Activated CD4-positive, alpha-beta T cell treated with anti-CD3 and anti-CD28 coated beads, Interleukin-2, amount 50 U/mL, for 16 hours (primary cell): Measurements from ENCODE around the gene IFITM10.

Experiments
- DNase-seq: peaks from one replicate; pipeline ENCODE4 v3.0.0-alpha.2; 2020

IFITM10 gene

DNA sequence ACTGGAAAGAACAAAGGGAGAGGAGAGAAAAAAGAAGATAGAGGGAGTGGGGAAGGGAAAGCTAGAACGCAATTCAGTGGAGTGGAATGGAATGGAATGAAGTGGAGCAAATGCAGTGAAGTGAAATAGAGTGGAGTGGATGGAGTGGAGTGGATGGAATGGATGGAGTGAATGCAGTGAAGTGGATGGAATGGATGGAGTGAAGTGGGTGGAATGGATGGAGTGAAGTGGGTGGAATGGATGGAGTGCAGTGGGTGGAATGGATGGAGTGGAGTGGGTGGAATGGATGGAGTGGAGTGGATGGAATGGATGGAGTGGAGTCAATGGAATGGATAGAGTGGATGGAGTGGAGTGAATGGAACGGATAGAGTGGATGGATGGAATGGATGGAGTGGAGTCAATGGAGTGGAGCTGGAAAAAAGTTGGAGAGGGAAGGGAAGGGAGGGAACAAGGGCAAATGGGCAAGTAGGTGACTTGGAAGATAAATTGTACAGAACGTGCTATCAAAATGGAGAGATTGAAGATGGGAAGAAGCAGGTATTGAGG, 13.9 kb downstream of the IFITM10 start:
- no peak for DNase-seq

DNA sequence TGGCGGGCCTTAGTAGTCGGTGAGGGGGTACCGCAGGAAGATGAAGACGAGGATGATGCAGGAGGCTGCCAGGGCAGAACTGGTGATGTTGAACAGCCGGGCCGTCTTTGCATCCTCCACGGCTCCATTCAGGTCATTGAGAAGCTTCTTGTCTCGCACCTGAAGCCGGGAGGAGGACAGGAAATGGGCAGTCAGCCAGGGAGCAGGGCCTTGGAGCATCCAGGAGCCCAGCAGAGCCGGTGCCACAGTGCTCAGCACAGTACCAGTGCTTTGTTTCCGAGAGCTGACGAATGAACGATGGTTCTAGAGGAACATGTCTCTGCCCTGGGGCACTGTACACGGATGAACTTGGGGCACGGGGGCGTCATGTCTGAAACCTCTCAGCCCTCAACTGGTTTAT, 15.1 kb downstream of the IFITM10 start:
- no peak for DNase-seq

DNA sequence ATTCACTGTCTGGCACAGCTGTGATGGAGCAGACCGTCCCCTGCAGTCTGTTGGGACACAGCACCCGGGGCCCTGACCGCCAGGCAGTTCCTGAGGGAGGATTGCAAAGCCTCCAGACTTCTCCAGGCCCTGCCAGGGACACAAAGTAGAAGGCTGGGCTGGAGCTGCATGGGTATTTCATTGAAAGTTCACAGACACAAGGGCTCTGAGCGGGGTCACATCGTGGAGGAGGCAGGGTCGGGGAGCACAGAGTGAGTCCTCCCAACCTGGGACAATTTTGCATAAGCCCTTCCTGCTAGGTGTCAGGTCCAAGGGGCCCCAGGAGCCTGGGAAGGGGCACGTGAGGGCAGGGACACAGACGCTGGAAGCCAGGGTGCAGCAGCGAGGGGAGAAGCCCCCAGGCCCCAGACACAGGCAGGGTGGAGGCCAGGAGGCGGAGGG, 15.7 kb downstream of the IFITM10 start:
- no peak for DNase-seq

DNA sequence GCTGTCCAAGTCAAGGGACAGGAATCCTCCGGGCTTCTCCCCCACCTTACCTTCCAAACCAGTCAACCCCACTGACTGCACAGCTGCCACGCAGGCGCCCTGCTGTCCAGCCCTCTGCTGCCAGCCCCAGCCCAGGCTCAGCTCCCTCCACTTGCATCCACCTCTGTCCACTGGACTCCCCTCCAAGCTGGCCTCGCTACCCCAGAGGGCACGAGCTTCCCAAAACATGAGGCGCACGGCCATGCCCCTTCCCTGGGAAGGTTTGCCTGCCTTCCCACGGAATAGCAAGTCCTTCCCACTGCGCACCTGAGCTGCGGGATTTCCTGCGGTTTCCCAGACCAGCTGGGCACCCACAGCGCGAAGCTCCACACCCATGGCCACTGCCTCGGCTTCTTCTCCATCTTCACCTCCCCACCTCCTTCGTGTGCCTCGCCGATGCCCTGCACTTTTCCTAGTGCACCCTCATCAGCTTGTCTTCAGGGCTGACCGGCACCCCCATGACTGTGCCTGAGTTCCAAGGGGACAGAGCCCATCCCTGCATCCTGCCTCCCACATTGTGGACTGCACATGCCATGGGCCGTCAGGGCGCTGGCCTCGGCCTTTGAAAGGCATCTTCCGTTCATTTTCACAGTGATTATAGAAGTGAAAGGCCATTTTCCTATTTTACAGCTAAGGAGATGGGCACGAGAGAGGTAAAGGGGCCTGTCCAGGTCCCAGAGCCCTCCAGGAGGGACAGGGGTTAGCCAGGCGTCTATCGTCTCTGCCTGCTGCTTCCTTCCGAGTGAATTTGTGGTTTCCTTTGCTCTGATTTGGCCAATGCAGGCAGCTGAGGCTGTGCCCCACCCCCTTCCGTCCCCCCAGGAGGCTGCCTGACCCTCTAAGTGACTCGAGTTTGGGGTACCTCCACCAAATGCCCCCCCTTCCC, 16.4 kb downstream of the IFITM10 start:
- no peak for DNase-seq

DNA sequence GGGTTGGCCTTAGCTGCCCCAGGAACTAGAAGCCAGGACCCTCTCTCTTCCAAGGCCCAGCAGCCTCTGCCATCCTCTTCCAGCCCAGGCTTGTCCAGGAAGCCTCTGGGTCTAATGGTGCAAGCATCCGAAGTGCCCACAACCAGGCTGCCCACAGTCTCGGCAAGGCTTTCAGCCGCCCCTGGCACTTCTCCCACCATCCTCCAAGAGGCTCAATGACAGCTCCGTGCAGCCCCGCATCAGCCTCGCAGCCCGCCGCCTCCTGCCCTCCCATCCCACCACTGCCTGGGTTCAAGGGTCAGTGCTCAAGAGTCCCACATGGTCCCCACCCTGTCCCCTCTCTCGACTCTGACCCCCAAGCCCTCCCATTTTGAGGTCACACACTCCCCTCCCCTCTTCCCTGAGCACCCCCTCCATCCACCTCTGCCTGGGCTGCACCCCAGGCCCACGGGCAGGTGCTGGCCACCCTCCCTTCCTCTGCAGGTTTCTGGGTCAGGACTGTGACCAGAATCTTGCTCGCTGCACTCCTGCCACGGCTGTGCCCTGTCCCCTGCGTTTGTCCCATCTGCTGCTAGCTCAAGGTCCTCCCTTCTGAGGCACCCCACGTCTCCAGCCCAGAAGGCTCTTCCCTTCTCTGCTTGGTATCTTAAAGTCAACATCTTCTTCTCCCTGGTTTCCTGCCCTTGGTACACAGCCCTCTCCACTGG, 17.2 kb downstream of the IFITM10 start:
- no peak for DNase-seq

DNA sequence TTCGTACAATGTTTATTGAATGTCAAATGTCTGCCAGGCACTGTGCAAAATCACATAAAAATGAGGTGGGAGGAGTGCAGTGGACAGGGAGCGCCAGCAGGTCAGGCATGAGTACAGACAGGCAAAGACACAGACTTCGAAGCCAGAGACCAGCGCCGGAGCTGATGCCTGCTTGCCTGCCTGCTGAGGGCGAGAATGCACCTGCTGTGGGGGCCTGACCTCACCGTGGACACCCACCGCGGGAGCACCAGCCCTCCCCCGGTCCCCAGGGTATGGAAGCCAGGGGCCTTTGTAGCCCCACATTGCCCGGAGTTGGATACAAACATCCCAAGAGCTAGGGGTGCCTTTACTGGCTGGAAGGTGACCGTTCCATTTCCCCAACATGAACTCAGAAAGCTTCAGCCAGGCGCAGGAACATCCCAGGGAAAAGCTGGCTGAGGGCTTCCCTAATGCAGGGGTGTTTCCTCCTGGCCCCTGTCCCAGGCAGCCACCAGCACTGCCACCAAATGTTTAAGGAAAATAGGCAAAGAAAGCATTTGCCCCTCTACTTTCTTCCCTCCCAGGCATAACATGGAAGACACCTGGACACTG, 17.9 kb downstream of the IFITM10 start:
- DNase-seq = no peak

DNA sequence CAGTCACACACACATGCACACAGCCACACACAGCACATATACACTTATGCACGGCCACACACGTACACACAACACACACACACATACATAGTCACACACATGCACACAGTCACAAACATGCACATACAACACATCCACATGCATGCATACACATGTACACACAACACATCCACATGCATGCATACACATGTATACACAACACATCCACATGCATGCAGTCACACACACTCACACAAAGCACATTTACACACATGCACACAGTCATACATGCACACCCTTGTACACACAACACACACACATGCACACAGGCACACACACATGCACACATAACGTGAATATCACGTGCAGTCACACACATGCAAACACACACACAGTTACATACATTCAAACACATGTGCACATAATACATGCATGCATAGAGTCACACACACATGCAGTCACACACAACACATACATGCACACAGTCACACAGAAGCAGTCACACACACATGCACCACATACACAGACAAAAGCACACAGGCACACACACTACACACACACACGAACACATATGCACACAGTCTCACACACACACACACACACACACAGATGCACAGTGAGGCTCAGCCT, 18.8 kb downstream of the IFITM10 start:
- no peak for DNase-seq

DNA sequence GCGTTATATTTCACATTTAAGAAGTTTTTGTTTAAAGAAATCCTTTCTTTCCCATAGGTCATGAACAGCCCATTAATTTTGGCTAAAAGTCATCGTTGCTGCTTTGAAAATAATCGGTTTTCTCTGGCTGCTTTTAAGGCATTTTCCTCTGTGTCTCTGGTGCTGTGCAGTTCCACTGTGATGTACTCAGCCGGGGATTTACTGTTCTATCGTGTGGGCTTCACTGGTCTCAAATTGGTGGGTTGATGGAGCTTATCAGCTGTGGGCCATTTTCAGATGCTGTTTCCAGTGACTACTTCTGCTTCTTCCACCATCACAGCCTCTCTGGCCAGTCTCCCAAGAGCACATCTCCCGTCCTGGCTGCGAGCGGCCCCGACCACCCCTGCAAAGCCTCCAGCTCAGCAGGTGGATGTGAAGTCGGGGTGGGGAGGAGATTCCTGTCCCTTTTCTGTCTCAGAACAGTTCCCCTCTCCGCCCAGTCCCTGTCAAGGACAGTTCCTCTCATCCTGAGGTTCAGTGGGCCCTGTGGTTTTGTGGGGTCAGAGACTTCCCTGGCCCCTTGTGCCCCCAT, 20.3 kb downstream of the IFITM10 start:
- DNase-seq = no peak

DNA sequence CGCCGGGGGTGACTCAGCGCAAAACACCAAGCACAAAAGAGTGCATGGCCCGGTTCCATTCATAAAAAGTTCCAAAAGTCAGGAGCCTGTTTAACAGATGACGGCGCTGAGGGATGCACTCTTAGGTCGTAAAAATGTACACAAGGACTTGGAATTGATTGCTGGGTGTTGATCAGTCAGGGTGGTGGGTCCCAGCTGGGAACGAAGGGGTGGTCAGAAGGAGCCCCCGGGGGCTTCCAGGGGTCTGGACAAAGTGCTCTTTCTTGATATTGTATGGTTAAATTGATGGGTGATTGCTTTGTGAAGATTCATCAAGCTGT, 20.7 kb downstream of the IFITM10 start:
- DNase-seq = no peak

DNA sequence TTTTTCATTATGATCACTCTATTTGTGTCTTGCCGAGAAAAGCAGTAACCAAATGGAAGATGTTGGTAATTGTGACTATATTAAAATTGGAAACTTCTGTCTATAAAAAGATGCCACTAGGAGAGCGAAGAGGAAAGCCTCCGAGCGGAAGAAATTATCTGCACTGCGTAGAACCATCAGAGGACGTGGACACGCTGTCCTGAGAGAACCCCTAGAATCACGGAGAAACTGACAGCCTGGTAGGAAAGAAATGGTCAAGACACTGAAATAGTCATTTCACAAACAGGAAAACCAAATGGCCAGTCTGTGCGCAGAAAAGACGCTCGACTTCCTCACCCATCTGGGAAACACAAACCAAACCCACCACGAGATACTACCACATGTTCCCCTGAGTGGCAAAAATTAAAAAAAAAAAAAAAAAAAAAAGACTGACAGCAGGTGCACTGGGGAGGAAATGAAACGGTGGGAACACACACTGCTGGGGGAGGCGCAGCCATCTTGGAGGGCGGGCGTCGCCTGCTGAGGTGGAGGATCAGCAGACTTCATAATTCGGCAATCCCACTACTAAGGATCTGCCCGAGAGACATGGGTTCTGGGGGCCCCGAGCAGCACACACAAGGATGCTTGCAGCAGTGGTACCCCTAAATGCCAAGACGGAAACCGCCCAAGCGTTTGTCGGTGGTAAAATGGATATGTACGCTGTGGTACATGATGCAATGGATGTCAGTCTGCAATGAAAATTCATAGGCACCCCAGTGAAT, 21.3 kb downstream of the IFITM10 start:
- DNase-seq = peak; percentile 36

DNA sequence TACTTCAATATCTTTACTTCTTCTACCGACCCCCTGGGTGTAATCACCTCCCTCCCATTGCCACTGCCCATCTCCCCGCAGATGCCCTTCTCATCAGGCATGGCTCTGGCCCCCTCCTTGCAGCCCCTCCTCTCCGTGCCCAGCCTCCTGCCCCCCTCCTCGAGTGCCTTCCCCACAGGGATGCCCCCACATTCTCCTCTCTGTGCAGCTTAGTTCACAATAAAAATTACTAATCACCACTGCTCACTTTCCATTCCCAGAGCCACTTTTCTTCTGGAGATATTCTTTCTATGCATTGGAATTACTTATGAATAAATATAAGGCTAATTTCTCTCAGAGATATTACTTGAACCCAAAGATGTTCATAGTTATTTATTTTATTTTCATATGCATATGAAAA, 22.1 kb downstream of the IFITM10 start:
- no peak for DNase-seq

DNA sequence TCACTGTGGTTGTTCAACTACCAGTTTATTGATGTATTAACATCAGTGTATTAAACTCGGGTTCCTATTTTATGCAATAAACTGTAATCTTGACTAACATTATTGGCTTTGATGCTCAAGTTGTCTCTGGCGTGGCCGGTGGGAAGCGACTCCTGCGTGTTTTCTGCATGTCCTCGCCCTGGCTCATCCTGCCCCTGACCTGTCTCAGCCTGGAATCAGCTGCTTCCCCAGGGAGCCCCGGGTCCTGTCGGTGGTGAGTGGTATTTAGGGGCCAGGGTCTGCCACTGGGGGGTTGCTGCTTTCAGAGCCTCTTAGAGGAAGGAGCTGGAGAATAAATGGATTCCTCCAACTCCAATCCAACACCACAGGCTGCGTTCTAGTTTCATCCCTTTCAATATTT, 22.5 kb downstream of the IFITM10 start:
- no peak for DNase-seq

DNA sequence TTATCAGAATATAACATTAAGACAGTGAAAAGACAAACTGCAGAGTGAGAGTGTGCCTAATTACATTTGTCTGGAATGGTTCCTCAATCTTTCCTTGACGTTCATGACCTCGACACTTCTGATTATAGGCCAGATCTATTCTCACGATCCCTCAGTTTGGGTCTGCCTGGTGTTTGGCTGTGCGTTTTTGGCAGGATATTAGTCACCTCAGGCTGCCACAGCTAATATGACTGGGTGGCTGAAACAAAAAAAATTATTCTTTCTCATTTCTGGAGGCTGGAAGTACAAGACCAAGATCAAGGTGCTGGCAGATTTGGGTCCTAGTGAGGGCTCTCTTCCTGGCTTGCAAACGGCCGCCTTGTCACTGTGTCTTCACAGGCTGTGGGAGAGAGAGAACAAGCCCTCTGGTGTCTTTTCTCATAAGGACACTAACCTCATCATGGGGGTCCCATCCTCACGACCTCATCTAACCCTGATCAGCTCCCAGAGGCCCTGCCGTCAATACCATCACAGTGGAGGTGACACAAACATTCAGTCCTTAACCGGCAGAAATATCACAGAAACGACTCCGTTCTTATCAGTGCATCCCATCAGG, 23.2 kb downstream of the IFITM10 start:
- DNase-seq = peak; percentile 51

DNA sequence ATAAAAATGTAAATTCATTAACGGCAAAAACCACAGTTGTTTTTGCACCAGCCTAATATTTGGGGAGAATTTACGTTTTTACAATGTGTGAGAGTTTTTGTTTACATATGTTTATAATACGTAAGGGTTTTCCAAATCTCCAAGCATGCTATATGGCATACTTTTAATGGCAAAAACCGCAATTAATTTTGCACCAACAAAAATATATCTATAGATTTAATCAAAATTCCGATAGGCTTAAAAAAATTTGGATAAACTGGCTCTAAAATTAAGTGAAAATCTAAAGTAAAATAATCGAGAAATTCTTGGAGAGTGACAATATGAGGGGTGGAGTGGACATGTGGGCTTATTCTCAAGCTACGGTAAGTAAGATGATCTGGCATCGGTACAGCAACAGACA, 30.6 kb downstream of the IFITM10 start:
- no peak for DNase-seq

DNA sequence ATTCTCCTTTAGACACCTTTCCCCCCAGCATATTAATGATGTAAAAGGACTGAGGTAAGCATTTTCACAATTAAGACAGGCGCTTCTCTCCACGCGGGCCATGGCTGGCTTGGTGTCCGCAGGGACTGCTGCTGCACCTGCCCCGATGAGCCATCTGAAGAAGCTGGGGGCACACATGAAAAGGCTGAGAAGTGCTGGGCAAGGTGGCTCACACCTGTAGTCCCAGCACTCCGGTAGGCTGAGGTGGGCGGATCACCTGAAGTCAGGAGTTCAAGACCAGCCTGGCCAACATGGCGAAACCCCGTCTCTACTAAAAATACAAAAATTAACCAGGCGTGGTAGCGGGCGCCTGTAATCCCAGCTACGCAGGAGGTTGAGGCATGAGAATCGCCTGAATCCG, 32.1 kb downstream of the IFITM10 start:
- DNase-seq = no peak

DNA sequence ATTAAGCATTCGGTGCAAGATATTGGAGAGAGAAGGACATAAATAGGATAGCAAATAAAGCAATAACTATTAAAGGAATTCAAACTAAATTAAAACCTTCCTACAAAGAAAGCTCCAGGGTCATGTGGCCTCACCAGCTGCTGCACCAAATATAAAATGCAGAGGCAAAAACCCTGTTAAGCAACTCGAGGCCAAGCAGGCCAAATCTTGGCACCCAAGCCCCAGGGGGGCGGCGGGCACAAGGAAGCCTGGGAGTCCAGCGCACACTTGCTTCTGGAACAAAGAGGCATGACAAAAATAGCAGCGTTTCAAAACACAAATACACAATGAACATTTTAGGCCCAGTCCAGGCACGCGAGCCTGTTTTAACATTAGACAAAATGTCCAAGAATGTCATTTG, 32.6 kb downstream of the IFITM10 start:
- no peak for DNase-seq

DNA sequence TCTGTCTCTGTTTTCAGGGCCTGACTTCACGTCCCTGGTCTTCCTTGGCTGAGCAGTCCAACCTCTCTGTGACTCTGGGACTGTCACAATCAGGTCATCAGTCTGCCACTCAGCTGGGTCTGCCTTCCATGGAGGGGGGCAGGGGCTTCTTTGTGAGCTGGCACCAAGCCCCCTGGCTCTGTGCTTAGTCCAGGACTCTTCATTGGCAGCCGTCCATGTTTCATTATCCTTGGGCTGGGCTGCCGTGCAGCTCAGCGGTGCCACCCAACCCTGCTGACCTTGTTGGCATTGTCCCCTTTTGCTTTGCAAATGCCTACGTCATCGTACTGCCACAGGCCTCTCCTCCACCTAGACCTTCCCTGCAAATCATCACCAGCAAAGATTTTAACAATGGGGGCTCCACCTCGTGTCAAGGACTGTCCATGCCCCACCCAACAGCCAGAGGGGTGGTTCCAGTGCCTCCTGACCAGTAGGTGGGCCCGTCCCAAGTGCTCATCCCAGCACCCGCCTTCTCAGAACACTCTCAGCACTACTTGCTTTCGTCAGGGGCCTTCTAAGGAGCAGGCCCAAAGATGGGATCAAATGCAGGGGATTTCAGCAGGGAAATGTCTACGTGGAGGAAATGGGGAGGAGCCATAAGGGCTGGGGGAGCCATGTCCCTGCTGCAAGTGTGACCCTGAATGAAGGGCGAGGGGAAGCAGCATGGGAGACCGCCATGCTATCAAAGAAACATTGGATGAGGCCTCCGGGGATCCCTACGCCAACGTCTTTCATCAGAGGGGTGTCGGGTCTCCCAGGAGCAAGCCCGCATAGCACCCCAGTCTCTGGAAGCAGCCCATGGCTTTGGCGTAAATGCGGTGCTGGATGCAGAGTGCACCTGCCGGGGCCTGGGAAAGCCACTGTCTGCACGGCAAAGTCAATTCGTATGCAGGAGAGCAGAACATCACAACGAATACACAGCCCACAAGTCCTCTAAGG, 35.2 kb downstream of the IFITM10 start:
- no peak for DNase-seq

DNA sequence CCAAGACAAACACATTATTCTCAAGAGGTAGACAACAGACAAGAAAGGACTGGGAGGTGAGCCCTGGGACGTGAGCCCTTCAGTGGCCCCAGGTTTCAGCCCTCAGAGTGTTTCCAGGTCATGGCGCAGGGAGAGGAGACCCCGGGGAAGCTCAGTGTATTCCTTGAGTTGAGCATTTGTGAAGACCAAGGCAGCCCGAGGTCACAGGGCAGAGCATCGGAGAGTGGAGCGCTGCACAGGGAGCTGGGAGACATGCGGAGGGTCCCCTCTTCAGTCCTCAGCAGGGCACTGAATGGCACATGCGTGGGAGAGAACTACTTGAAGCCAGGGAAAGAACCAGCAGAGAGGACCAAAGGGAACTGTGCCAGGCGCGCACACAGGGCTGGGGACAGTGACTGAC, 41.7 kb downstream of the IFITM10 start:
- DNase-seq = no peak

DNA sequence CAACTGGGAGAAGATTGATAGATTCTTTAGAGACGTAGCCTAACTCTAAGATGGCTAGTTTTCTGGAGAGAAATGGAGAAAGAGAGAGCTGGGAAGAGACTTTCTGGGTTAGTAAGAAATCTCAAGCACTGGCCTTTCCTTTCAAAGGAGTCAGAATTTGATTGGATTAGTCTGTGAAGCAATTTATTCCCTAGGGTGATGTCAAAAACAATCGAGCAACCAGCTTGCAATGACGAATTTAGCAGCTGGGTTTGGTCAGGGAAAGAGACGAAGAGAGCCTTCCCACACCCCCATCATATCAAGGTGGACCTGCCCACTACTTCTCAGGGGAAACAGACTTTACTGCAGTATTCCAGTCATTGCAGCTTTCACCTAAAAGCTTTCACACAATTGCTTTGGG, 42.6 kb downstream of the IFITM10 start:
- DNase-seq = no peak

DNA sequence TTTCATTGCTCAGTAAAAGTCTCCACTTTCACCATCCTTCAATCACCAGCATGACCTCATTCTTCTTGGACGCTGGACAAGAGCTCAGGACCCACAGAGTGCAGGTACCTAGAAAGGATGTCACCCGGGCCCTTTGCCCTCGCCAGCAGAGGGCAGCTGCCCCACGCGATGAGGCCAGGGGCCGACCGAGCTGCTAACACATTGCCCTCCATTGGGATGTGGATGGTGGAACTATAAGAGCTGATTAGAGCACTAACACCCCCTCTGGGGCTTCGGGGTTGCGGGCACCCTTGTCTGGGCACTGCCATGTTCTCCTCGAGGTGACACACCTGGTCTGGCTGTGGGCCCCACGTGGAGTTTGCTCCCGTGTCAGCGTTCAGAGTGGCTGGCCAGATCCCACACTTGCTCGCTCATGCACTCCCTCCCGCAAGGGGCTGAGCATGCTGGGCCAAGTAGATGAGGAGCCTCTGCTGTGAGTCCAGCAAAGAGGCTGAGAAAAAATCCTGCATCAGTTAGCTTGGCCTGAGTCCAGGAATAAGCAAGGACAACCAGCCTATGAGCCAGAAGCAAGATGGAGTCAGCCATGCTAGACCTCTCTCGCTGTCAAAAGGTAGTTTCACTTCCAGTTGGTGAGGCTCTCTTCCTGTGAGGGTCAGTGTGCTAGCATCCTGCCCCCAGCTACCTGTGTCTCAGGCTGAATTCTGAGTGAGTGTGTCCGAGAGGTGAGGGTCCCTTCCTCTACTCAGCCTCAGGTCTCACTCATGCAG, 43.6 kb downstream of the IFITM10 start:
- DNase-seq = no peak
